GM18520 (cell line): ENCODE results near the gene CFB.

Source experiments
- ATAC-seq: cut with Tn5 transposase; IDR thresholded peaks from one replicate; pipeline ENCODE4 v1.9.1; 2021; ENCODE audit not compliant: unreplicated experiment

Gene CFB

GRCh38 chr6:31947864-31948263 is 2.0 kb downstream of the CFB start:
- ATAC-seq: no peak

- no peak for ATAC-seq
These were observed 2.4 kb downstream of the CFB start for GRCh38 chr6:31948306-31948705.

DNA sequence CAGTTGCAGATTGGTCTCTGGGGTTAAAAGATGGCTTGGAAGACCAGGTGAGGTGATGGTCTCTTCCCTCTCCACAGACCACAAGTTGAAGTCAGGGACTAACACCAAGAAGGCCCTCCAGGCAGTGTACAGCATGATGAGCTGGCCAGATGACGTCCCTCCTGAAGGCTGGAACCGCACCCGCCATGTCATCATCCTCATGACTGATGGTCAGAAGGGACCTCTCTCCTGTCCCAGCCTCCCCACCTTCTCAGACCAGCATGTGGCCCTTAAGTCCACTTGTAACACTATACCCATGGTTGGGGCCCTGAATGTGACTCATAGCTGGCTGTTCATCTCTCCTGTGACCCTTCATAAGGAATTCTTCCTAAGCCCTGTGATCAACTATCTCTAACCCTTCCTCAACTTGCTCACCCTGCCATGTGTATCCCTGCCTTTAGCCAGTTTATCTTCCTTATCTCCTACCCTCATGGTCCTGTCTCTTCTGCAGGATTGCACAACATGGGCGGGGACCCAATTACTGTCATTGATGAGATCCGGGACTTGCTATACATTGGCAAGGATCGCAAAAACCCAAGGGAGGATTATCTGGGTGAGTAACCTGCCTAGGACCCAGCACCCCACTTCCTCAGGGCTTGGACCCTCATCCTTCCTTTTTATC is 3.0 kb downstream of the CFB start:
- ATAC-seq: no peak

DNA sequence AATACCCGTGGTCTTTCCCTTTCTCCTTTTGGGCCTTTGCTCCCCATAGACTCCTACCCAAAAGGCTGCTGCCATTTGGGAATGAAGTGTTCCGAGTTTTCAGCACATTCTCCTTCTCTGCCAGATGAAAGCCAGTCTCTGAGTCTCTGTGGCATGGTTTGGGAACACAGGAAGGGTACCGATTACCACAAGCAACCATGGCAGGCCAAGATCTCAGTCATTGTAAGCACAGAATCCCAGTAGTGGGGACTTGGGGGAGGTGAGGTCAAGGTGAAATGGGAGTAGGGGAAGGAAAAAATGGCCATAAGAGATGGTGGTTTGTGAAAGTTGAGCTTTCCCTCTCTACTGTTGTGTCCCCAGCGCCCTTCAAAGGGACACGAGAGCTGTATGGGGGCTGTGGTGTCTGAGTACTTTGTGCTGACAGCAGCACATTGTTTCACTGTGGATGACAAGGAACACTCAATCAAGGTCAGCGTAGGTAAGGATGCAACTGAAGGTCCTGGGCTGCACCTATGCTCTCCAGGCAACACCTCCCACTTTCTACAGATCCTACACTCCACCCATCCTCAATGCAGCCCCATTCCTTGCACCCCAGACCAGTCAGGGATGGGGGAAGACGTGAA is 4.1 kb downstream of the CFB start:
- ATAC-seq: no peak

DNA sequence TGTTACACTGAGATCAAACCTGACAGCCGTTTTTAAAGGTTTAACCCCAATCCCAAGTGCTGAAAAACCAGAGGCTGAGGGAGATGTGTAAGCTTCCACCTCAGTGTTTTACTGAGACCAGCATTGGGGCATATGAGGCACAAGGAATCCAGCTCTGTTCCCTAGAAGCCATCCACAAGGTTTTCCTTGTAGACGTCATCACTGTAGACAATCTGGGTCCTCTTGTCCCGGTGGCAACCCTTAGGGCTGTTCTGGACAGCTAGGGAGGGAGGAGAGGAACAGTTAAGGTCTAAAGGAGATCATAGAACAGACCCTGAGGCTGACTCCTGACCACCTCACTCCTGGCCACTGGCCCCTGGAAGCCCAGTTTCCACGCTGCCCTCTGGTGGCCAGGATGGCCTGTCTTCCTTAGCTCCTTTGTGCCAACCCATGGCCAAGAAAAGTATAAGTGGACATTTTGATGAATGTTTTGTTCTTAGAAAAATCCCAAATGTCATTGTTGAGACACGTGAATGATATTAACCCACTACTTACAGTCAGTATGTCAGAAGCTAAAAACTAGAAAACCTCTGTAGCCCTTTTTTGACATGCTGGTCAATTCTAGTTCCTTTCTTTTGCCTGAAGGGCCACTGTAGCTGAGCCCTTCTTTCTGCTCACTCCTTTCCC is 6.4 kb downstream of the CFB start:
- no peak for ATAC-seq

DNA sequence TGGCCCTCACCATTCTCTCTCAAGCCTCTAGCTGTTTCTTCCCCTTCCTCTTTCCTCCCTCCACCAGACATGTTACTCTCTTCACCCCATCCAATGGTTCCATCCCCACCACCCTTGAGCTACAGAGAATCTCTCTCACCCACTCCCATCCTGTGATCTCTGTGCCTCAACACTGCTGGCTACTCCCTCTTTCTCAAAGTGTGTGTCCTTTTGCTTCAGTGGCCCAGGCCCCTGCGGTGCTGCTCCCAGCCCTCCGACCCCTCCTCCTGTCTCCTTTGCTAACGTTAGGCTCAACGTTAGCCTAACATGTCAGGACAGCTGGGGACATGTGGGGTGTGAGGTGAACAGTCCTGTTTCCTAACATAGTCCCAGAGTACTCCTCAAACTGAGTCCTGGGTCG is 7.0 kb downstream of the CFB start:
- ATAC-seq: no peak

- ATAC-seq: no peak
These were observed 8.6 kb downstream of the CFB start for GRCh38 chr6:31954511-31954910.

DNA sequence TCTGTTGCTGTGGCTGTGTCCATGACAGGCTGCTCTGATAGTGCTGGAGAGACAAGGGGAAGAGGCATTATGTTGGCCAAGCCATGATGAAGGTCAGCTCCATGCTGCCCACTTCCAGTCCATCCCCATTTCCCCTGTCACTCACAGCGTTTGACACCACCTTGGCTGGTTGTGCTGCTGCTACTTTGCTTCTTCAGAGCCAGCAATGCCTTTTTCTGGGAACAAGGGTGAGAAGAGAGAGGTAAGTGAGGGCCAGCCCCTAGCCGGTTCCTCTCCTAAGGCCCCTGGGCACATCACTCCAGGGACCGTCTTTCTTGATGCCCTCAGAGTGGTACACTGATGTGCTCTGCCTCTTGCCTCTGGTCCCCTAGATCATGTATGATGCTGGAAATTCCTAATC is 10.9 kb downstream of the CFB start:
- ATAC-seq: no peak

- no peak for ATAC-seq
These were observed 12.5 kb downstream of the CFB start for GRCh38 chr6:31958412-31958740.

DNA sequence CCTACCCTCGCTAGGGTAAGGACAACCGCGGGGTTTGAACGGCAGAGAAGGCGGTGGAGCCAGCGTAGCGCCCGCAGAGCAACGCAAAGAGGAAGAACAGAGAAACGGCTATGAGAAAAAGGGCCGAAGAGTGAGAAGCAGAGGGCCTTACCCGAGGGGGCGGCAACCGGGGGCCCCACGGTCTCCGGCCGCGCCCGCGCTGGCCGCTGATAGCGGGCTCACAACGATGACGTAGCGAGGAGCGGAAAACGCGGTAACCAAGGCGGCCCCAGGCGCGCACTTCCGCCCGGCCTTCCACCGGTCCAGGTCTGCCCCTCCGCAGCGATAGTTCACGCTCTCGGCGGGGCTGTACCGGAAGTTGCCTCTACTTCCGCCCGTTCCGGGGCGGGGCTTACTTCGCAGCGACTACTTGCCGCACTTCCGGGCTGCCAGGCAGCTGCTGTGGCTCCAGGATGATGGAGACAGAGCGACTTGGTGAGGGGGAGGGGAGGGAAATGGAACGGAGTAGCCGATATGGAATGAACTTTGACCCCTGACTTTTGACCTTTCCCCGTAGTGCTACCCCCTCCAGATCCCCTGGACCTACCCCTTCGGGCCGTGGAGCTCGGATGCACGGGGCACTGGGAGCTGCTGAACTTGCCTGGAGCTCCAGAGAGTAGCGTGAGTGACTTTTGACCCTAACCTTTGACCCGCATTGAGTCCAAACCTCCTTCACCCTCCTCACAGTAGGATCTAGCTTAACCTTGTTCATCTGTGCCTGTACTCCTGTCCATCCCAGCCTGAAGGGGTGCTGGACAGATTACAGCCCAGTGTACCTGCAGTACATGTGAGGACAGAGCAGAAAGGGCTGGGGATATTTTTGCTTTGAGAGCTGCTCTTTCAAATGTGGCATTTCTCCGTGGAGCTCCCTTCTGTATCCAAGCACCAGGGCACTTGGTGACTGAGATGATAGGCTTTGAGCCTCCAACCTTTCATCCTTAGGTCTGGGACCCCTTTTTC is 13.1 kb downstream of the CFB start, which contains the start of the genes NELFE and SKIC2:
TSS of gene NELFE (minus strand) at position 231 of the 999 bp plus-strand sequence. CDS start 525 bp downstream, outside the sequence.
TSS of gene SKIC2 (plus strand) at position 435 of the 999 bp plus-strand sequence. CDS start at position 453, 18 bp downstream.
- peak; percentile 97 for ATAC-seq

GRCh38 chr6:31961616-31962015 is 15.7 kb downstream of the CFB start:
- ATAC-seq: no peak

GRCh38 chr6:31963921-31964320 is 18.0 kb downstream of the CFB start:
- ATAC-seq: no peak

DNA sequence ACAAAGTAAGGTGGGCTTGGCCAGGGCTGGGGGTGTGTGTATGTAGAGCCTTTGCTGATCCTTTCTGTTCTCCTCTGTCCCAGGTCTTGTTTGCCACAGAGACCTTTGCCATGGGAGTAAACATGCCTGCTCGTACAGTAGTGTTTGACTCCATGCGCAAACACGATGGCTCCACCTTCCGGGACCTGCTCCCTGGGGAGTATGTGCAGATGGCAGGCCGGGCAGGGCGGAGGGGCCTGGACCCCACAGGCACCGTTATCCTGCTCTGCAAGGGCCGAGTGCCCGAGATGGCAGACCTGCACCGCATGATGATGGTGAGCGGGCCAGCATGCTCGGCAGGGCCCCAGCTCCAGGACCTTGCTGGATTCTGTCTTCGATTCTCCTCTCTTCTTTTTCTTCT is 19.8 kb downstream of the CFB start:
- no peak for ATAC-seq

DNA sequence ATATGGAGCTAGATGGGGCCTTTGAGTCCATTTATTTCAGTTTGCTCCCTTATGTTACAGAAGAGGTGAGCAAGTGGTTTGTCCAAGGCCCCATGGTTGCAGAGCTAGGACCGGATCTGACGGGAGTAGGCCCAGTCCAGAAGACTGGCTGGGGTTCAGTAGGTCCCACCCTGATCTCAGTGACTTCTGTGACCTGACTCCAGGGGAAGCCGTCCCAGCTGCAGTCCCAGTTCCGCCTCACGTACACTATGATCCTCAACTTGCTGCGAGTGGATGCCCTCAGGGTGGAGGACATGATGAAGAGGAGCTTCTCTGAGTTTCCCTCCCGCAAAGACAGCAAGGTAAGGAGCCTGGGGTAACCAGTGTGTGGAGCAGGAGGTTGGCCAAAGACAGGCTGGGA is 20.6 kb downstream of the CFB start:
- no peak for ATAC-seq

- ATAC-seq: no peak
These were observed 21.4 kb downstream of the CFB start for GRCh38 chr6:31966997-31967925.

GRCh38 chr6:31967926-31968320 is 22.0 kb downstream of the CFB start:
- no peak for ATAC-seq

DNA sequence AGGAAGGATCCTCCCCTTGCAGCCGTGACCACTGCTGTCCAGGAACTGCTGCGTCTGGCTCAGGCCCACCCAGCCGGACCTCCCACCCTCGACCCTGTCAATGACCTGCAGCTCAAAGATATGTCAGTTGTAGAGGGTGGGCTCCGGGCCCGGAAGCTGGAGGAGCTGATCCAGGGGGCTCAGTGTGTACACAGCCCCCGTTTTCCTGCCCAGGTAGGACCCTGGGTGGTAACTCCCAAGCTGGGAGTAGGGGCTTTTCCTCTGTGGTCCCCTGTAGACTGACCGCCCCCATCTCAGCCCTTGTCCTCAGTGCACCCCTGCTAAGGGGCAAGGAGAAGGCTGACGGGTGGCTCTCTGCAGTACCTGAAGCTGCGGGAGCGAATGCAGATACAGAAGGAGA is 22.4 kb downstream of the CFB start:
- no peak for ATAC-seq

- ATAC-seq: no peak
These were observed 23.2 kb downstream of the CFB start for GRCh38 chr6:31968791-31969711.
